GM23338 (cell line): ENCODE data around the gene FAHD1. TPM values are rescaled to one million over a fixed set of nuclear protein-coding genes. Genes with fewer than 3 reads are reported as not detected.

Experiments used
- CREB1 ChIP-seq: fragments of 250-450 bp; sonication (Bioruptor Pico); IDR thresholded peaks from 2 replicates; pipeline ENCODE4 v1.5.0; 2020; ENCODE audit warnings: low read depth, mild to moderate bottlenecking, moderate library complexity
- EZH2 ChIP-seq: fragments of 200-600 bp; sonication (generic); IDR thresholded peaks from one replicate; pipeline ENCODE4 v1.8.0; 2017; ENCODE audit warnings: antibody characterized with exemption, mild to moderate bottlenecking, low read depth; ENCODE audit not compliant: unreplicated experiment
- JUNB ChIP-seq: IDR thresholded peaks from one replicate; pipeline ENCODE4 v1.6.1; 2016; ENCODE audit warnings: antibody characterized with exemption; ENCODE audit not compliant: unreplicated experiment
- NANOG ChIP-seq: IDR thresholded peaks from 2 replicates; pipeline ENCODE4 v1.6.1; 2016; ENCODE audit warnings: antibody characterized with exemption, borderline replicate concordance
- POLR2AphosphoS5 ChIP-seq: IDR thresholded peaks from 2 replicates; pipeline ENCODE4 v1.6.1; 2016; ENCODE audit warnings: antibody characterized with exemption, low read depth
- ZNF114 ChIP-seq: fragments of 250-450 bp; sonication (Bioruptor Pico); IDR thresholded peaks from 2 replicates; pipeline ENCODE4 v1.5.0; 2020; ENCODE audit warnings: mild to moderate bottlenecking, moderate library complexity
- polyA plus RNA-seq: library from polyadenylated mRNA; unstranded; fragments of >200 nt; fragmentation: Nextera tagmentation; extraction: Ambion mirVana; gene quantifications from 2 replicates; pipeline ENCODE4 v1.2.1, GENCODE V29; 2016
- total RNA-seq: library from RNA; depleted of rRNA; stranded (reverse); fragments of >200 nt; shearing (Covaris generic); gene quantifications from 2 replicates; pipeline ENCODE4 v1.2.3, GENCODE V29; 2014
- TF ChIP-seq, protein P1 (sequence below): fragments of 250-450 bp; sonication (Bioruptor Pico); IDR thresholded peaks from 2 replicates; pipeline ENCODE4 v1.5.0; 2020; ENCODE audit warnings: mild to moderate bottlenecking, moderate library complexity
- TF ChIP-seq, protein P2 (sequence below), 2 experiments: fragments of 200-600 bp in 1 of 2; sonication (generic) in 1 of 2; conservative IDR thresholded peaks; 2 replicates each; pipeline versions ENCODE4 v1.5.1 to v1.6.1; 2016 to 2017; ENCODE audit warnings: antibody characterized with exemption in 2 of 2, low read depth in 2 of 2, mild to moderate bottlenecking in 2 of 2, moderate library complexity in 1 of 2
- TF ChIP-seq, protein P3 (sequence below): IDR thresholded peaks from one replicate; pipeline ENCODE4 v1.6.1; 2018; ENCODE audit warnings: antibody characterized with exemption; ENCODE audit not compliant: unreplicated experiment
- TF ChIP-seq, protein P4 (sequence below): IDR thresholded peaks from 2 replicates; pipeline ENCODE4 v1.6.1; 2016; ENCODE audit warnings: antibody characterized with exemption

Gene FAHD1
- total and polyA plus RNA-seq, 2 experiments from 2014 or later = 21.0 to 23.9 TPM

DNA sequence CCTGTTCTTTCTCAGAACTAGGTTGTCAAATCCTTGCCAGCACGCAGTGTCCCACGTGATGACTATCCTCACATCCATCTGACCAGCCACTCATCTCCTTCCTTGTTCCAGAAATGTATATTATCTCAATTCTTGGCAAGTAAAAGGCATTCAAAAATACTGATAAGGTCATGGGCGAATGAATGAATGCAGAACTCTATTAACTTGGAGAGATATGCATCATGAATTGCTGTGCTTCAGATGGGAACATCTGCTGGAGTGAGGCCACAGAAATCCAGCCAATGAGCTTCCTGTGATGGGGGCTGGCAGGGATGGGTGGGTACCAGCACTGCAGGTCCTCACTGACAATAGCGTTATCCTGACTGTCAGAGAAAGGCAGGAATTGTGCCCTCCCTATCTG is 19.0 kb downstream of the FAHD1 start (continued):
- TF ChIP-seq, protein P1, sequence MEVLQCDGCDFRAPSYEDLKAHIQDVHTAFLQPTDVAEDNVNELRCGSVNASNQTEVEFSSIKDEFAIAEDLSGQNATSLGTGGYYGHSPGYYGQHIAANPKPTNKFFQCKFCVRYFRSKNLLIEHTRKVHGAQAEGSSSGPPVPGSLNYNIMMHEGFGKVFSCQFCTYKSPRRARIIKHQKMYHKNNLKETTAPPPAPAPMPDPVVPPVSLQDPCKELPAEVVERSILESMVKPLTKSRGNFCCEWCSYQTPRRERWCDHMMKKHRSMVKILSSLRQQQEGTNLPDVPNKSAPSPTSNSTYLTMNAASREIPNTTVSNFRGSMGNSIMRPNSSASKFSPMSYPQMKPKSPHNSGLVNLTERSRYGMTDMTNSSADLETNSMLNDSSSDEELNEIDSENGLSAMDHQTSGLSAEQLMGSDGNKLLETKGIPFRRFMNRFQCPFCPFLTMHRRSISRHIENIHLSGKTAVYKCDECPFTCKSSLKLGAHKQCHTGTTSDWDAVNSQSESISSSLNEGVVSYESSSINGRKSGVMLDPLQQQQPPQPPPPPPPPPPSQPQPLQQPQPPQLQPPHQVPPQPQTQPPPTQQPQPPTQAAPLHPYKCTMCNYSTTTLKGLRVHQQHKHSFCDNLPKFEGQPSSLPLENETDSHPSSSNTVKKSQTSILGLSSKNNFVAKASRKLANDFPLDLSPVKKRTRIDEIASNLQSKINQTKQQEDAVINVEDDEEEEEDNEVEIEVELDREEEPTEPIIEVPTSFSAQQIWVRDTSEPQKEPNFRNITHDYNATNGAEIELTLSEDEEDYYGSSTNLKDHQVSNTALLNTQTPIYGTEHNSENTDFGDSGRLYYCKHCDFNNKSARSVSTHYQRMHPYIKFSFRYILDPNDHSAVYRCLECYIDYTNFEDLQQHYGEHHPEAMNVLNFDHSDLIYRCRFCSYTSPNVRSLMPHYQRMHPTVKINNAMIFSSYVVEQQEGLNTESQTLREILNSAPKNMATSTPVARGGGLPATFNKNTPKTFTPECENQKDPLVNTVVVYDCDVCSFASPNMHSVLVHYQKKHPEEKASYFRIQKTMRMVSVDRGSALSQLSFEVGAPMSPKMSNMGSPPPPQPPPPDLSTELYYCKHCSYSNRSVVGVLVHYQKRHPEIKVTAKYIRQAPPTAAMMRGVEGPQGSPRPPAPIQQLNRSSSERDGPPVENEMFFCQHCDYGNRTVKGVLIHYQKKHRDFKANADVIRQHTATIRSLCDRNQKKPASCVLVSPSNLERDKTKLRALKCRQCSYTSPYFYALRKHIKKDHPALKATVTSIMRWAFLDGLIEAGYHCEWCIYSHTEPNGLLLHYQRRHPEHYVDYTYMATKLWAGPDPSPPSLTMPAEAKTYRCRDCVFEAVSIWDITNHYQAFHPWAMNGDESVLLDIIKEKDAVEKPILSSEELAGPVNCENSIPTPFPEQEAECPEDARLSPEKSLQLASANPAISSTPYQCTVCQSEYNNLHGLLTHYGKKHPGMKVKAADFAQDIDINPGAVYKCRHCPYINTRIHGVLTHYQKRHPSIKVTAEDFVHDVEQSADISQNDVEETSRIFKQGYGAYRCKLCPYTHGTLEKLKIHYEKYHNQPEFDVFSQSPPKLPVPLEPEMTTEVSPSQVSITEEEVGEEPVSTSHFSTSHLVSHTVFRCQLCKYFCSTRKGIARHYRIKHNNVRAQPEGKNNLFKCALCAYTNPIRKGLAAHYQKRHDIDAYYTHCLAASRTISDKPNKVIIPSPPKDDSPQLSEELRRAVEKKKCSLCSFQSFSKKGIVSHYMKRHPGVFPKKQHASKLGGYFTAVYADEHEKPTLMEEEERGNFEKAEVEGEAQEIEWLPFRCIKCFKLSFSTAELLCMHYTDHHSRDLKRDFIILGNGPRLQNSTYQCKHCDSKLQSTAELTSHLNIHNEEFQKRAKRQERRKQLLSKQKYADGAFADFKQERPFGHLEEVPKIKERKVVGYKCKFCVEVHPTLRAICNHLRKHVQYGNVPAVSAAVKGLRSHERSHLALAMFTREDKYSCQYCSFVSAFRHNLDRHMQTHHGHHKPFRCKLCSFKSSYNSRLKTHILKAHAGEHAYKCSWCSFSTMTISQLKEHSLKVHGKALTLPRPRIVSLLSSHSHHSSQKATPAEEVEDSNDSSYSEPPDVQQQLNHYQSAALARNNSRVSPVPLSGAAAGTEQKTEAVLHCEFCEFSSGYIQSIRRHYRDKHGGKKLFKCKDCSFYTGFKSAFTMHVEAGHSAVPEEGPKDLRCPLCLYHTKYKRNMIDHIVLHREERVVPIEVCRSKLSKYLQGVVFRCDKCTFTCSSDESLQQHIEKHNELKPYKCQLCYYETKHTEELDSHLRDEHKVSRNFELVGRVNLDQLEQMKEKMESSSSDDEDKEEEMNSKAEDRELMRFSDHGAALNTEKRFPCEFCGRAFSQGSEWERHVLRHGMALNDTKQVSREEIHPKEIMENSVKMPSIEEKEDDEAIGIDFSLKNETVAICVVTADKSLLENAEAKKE (CRISPR knock-in tag) = no peak
- TF ChIP-seq, protein P2, sequence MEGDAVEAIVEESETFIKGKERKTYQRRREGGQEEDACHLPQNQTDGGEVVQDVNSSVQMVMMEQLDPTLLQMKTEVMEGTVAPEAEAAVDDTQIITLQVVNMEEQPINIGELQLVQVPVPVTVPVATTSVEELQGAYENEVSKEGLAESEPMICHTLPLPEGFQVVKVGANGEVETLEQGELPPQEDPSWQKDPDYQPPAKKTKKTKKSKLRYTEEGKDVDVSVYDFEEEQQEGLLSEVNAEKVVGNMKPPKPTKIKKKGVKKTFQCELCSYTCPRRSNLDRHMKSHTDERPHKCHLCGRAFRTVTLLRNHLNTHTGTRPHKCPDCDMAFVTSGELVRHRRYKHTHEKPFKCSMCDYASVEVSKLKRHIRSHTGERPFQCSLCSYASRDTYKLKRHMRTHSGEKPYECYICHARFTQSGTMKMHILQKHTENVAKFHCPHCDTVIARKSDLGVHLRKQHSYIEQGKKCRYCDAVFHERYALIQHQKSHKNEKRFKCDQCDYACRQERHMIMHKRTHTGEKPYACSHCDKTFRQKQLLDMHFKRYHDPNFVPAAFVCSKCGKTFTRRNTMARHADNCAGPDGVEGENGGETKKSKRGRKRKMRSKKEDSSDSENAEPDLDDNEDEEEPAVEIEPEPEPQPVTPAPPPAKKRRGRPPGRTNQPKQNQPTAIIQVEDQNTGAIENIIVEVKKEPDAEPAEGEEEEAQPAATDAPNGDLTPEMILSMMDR (conservative IDR thresholded peaks at IDR 0.05; ENCODE audit: low read depth in 2 of 2) = no peak
- TF ChIP-seq, protein P3, sequence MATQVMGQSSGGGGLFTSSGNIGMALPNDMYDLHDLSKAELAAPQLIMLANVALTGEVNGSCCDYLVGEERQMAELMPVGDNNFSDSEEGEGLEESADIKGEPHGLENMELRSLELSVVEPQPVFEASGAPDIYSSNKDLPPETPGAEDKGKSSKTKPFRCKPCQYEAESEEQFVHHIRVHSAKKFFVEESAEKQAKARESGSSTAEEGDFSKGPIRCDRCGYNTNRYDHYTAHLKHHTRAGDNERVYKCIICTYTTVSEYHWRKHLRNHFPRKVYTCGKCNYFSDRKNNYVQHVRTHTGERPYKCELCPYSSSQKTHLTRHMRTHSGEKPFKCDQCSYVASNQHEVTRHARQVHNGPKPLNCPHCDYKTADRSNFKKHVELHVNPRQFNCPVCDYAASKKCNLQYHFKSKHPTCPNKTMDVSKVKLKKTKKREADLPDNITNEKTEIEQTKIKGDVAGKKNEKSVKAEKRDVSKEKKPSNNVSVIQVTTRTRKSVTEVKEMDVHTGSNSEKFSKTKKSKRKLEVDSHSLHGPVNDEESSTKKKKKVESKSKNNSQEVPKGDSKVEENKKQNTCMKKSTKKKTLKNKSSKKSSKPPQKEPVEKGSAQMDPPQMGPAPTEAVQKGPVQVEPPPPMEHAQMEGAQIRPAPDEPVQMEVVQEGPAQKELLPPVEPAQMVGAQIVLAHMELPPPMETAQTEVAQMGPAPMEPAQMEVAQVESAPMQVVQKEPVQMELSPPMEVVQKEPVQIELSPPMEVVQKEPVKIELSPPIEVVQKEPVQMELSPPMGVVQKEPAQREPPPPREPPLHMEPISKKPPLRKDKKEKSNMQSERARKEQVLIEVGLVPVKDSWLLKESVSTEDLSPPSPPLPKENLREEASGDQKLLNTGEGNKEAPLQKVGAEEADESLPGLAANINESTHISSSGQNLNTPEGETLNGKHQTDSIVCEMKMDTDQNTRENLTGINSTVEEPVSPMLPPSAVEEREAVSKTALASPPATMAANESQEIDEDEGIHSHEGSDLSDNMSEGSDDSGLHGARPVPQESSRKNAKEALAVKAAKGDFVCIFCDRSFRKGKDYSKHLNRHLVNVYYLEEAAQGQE = no peak
- TF ChIP-seq, protein P4, sequence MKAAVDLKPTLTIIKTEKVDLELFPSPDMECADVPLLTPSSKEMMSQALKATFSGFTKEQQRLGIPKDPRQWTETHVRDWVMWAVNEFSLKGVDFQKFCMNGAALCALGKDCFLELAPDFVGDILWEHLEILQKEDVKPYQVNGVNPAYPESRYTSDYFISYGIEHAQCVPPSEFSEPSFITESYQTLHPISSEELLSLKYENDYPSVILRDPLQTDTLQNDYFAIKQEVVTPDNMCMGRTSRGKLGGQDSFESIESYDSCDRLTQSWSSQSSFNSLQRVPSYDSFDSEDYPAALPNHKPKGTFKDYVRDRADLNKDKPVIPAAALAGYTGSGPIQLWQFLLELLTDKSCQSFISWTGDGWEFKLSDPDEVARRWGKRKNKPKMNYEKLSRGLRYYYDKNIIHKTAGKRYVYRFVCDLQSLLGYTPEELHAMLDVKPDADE = no peak
- TF ChIP-seq EZH2 (no peak), POLR2AphosphoS5 (no peak), NANOG (no peak), JUNB (no peak), CREB1 (CRISPR knock-in tag) (no peak), ZNF114 (no peak)
